BE2C (cell line): ENCODE measurements around the gene ROBO4.

ENCODE experiments used
- DNase-seq: peaks from one replicate; pipeline ENCODE4 v3.0.0-alpha.2; 2020
- H3K27me3 ChIP-seq: fragments of 250-450 bp; sonication (Bioruptor Pico); 2 replicates; pipeline ENCODE4 v1.5.1; 2020; ENCODE audit warnings: mild to moderate bottlenecking
- H3K36me3 ChIP-seq: fragments of 250-450 bp; sonication (Bioruptor Pico); 2 replicates; pipeline ENCODE4 v1.5.1; 2020; ENCODE audit warnings: mild to moderate bottlenecking
- H3K4me1 ChIP-seq: fragments of 250-450 bp; sonication (Bioruptor Pico); 2 replicates; pipeline ENCODE4 v1.5.1; 2020
- H3K4me3 ChIP-seq: 2 replicates; pipeline ENCODE4 v1.5.1; 2011; ENCODE audit warnings: low read depth, low read length
- H3K9me3 ChIP-seq: fragments of 250-450 bp; sonication (Bioruptor Pico); 2 replicates; pipeline ENCODE4 v1.5.1; 2020
- TF ChIP-seq, protein P1 (sequence below): IDR thresholded peaks from 2 replicates; pipeline ENCODE4 v1.5.1; 2012; ENCODE audit warnings: mild to moderate bottlenecking, low read depth, low read length

The ROBO4 gene

GRCh38 chr11:124916370-124916710 lies 18.7 kb upstream of the ROBO4 start:
- H3K4me1 ChIP-seq = no peaks in the 10 kb centered on the region
- TF ChIP-seq, protein P1, sequence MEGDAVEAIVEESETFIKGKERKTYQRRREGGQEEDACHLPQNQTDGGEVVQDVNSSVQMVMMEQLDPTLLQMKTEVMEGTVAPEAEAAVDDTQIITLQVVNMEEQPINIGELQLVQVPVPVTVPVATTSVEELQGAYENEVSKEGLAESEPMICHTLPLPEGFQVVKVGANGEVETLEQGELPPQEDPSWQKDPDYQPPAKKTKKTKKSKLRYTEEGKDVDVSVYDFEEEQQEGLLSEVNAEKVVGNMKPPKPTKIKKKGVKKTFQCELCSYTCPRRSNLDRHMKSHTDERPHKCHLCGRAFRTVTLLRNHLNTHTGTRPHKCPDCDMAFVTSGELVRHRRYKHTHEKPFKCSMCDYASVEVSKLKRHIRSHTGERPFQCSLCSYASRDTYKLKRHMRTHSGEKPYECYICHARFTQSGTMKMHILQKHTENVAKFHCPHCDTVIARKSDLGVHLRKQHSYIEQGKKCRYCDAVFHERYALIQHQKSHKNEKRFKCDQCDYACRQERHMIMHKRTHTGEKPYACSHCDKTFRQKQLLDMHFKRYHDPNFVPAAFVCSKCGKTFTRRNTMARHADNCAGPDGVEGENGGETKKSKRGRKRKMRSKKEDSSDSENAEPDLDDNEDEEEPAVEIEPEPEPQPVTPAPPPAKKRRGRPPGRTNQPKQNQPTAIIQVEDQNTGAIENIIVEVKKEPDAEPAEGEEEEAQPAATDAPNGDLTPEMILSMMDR = no peak
- H3K36me3 ChIP-seq = no peaks in the 10 kb centered on the region
- H3K4me3 ChIP-seq = no peak overlapping the region
- H3K27me3 ChIP-seq = peaks cover 5% of the 10 kb centered on the region
- H3K9me3 ChIP-seq = no peaks in the 10 kb centered on the region; the same call in 1 of the 2 replicates
- DNase-seq = no peak

GRCh38 chr11:124915541-124916369 lies 18.1 kb upstream of the ROBO4 start:
- DNase-seq = no peak
- TF ChIP-seq, protein P1 = no peak
- H3K9me3 ChIP-seq = no peaks in the 10 kb centered on the region
- H3K4me1 ChIP-seq = no peaks in the 10 kb centered on the region
- H3K27me3 ChIP-seq = no peaks in the 10 kb centered on the region
- H3K4me3 ChIP-seq = no peak overlapping the region
- H3K36me3 ChIP-seq = no peaks in the 10 kb centered on the region

DNA sequence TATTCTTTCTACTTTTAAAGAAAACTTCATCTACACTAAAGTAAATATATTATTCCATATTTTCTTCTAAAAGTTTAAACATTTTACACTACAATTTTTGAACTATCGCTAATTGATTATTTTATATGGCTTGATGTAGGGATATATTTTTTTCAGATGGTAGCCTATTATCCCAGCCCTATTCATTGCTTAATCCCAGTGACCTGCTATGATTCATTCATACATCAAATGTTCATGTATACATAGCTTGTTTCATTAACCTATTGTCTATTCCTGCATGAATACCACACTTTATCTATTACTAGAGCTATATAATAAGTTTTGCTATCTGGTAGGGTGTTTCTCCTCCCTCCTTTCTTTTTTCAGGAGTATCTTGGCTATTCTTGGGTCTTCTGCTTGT lies 5.0 kb upstream of the ROBO4 start:
- no peaks in the 10 kb centered on the region for H3K9me3 ChIP-seq
- peaks cover 22% of the 10 kb centered on the region for H3K27me3 ChIP-seq
- H3K4me3 ChIP-seq = no peak overlapping the region
- H3K36me3 ChIP-seq = no peaks in the 10 kb centered on the region
- DNase-seq = no peak
- TF ChIP-seq, protein P1 = no peak
- H3K4me1 ChIP-seq = no peaks in the 10 kb centered on the region

- Histone ChIP-seq H3K4me1 (no peaks in the 10 kb centered on the region), H3K4me3 (no peak overlapping the region), H3K27me3 (peaks cover 22% of the 10 kb centered on the region), H3K9me3 (no peaks in the 10 kb centered on the region), H3K36me3 (no peaks in the 10 kb centered on the region)
- no peak for DNase-seq
- TF ChIP-seq, protein P1 = no peak
These were observed 2.8 kb upstream of the ROBO4 start for GRCh38 chr11:124900464-124900863.

DNA sequence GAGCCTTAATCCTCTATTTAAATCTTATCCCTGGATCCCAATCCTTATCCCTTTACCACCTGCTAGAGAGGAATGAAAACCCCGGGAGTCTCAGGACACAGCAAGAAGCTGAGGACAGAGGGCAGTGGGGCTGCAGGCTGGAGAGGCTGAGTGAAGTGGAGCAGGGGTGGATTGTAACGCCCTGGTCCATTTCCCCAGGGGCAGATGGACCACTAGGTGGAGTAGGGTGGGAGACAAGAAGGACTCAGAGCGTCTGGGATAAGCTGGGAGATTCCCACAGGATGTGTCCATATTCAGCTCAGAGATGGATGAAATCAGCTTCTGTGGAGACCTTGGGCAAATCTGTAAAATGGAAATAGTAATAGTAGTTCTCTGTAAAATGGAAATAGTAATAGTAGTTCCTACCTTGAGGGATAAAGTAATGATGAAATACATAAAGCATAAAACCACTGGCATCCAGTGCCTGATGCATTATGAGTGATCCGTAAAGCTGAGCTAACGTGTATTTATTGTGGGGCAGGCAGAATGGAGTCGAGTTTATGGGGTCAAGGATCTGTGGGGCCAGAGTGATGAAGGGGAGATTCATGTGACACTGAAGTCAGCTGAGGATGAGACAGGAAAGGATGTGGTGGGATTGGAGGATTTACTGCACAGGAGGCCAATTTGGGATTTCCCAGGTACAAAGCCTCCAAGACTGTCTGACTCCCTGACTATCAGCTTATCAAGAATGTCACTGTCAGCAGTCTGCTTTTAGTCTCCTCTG lies 1.9 kb upstream of the ROBO4 start:
- Histone ChIP-seq H3K4me3 (no peak overlapping the region), H3K27me3 (peaks cover 22% of the 10 kb centered on the region), H3K36me3 (no peaks in the 10 kb centered on the region), H3K4me1 (no peaks in the 10 kb centered on the region), H3K9me3 (no peaks in the 10 kb centered on the region)
- DNase-seq = no peak
- TF ChIP-seq, protein P1 = 0 out of 2 replicates have a peak, but pooled peaks have one; percentile 19

- DNase-seq = no peak
- H3K27me3 ChIP-seq = peaks cover 22% of the 10 kb centered on the region
- no peaks in the 10 kb centered on the region for H3K9me3 ChIP-seq
- TF ChIP-seq, protein P1 = no peak
- H3K4me1 ChIP-seq = no peaks in the 10 kb centered on the region
- H3K4me3 ChIP-seq = no peak overlapping the region
- no peaks in the 10 kb centered on the region for H3K36me3 ChIP-seq
These were observed 1.0 kb upstream of the ROBO4 start for GRCh38 chr11:124898711-124899110.
